K562 (cell line): ENCODE data around the gene GZMA.

Source experiments
- MYBL2 ChIP-seq, 2 experiments: fragments of 450-650 bp in 1 of 2; sonication (generic) in 1 of 2; formaldehyde crosslinking in 1 of 2; IDR thresholded peaks; 2 replicates each; pipeline versions ENCODE4 v1.6.1 to v1.8.1; 2017 to 2022; ENCODE audit warnings: borderline replicate concordance in 1 of 2, inconsistent platforms in 1 of 2, low read depth in 1 of 2, mild to moderate bottlenecking in 1 of 2, missing genetic modification reagents in 1 of 2, moderate library complexity in 1 of 2
- MYC ChIP-seq, 2 experiments: fragments of 250-450 bp in 1 of 2; sonication (Bioruptor Pico) in 1 of 2; IDR thresholded peaks; 2 replicates each; pipeline versions ENCODE4 v1.5.1 to v1.6.1; 2012 to 2021; ENCODE audit warnings: low read depth in 2 of 2, borderline replicate concordance in 1 of 2, improper control_type of control experiment in 1 of 2, low read length in 1 of 2, mild to moderate bottlenecking in 1 of 2, moderate library complexity in 1 of 2
- ZNF274 ChIP-seq: IDR thresholded peaks from 2 replicates; pipeline ENCODE4 v1.6.1; 2011; ENCODE audit warnings: low read depth, mild to moderate bottlenecking, low read length, moderate library complexity, borderline replicate concordance
- TF ChIP-seq, protein P1 (sequence below), 2 experiments: fragments of 450-650 bp; conservative IDR thresholded peaks; 2 replicates each; pipeline ENCODE4 v1.6.1; 2017; ENCODE audit warnings: mild to moderate bottlenecking in 2 of 2, moderate library complexity in 2 of 2
- TF ChIP-seq, protein P2 (sequence below), 2 experiments: fragments of 450-650 bp; IDR thresholded peaks; 2 replicates each; pipeline ENCODE4 v1.6.1; 2016

DNA sequence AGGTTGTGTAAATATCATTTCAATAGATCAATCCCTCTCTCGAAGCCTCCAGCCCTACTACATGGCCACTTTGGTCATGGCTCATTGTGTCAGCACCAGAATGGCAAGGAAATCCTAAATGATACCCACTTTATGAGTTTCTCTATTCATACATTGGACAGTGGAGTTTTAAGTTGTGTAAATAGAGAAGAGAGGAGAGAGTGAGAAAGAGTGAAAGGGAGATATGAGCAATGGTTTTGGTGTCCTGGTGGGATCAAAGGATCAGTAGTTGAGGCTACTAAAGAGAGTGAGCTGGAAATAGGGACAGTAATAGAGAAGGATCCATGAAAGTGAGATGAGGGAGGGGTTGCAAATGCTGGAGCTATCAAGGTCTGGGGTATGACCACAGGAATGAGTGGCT lies 31.5 kb upstream of the GZMA start:
- TF ChIP-seq, protein P1, sequence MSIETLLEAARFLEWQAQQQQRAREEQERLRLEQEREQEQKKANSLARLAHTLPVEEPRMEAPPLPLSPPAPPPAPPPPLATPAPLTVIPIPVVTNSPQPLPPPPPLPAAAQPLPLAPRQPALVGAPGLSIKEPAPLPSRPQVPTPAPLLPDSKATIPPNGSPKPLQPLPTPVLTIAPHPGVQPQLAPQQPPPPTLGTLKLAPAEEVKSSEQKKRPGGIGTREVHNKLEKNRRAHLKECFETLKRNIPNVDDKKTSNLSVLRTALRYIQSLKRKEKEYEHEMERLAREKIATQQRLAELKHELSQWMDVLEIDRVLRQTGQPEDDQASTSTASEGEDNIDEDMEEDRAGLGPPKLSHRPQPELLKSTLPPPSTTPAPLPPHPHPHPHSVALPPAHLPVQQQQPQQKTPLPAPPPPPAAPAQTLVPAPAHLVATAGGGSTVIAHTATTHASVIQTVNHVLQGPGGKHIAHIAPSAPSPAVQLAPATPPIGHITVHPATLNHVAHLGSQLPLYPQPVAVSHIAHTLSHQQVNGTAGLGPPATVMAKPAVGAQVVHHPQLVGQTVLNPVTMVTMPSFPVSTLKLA (conservative IDR thresholded peaks at IDR 0.05): no peak
- TF ChIP-seq MYBL2 (IDR thresholded peaks at IDR 0.05; ENCODE audit: low read depth) (no peak), MYBL2 (CRISPR knock-in tag; IDR thresholded peaks at IDR 0.05; ENCODE audit: borderline replicate concordance) (no peak), MYC (IDR thresholded peaks at IDR 0.05; ENCODE audit: low read depth, low read length) (no peak), MYC (CRISPR knock-in tag; IDR thresholded peaks at IDR 0.05; ENCODE audit: borderline replicate concordance, low read depth) (no peak), ZNF274 (no peak)
- TF ChIP-seq, protein P2, sequence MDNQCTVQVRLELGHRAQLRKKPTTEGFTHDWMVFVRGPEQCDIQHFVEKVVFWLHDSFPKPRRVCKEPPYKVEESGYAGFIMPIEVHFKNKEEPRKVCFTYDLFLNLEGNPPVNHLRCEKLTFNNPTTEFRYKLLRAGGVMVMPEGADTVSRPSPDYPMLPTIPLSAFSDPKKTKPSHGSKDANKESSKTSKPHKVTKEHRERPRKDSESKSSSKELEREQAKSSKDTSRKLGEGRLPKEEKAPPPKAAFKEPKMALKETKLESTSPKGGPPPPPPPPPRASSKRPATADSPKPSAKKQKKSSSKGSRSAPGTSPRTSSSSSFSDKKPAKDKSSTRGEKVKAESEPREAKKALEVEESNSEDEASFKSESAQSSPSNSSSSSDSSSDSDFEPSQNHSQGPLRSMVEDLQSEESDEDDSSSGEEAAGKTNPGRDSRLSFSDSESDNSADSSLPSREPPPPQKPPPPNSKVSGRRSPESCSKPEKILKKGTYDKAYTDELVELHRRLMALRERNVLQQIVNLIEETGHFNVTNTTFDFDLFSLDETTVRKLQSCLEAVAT (IDR thresholded peaks at IDR 0.05): no peak
